Parathyroid adenoma (tissue), 2 donors: ENCODE results near the gene UNG.
A peak's percentile ranks its signal among the peaks of the same experiment; 100 is the strongest.

ENCODE experiments used
- H2AFZ ChIP-seq: fragments of 300-600 bp; sonication (generic); one replicate; pipeline ENCODE4 v1.7.0; 2017; ENCODE audit warnings: antibody characterized with exemption, mild to moderate bottlenecking
- H3K27ac ChIP-seq: fragments of 300-600 bp; sonication (generic); one replicate; pipeline ENCODE4 v1.7.0; 2017
- H3K27me3 ChIP-seq: fragments of 300-600 bp; sonication (generic); one replicate; pipeline ENCODE4 v1.7.0; 2017; ENCODE audit warnings: low read length; ENCODE audit not compliant: control insufficient read depth, insufficient read depth
- H3K36me3 ChIP-seq: fragments of 300-600 bp; sonication (generic); one replicate; pipeline ENCODE4 v1.7.0; 2017; ENCODE audit warnings: low read length; ENCODE audit not compliant: control insufficient read depth, insufficient read depth
- H3K4me1 ChIP-seq: fragments of 300-600 bp; sonication (generic); one replicate; pipeline ENCODE4 v1.7.0; 2017; ENCODE audit warnings: control low read depth
- H3K4me2 ChIP-seq: fragments of 300-600 bp; sonication (generic); one replicate; pipeline ENCODE4 v1.7.0; 2017; ENCODE audit warnings: low read length
- H3K4me3 ChIP-seq: fragments of 300-600 bp; sonication (generic); one replicate; pipeline ENCODE4 v1.7.0; 2017; ENCODE audit warnings: low read depth, low read length
- H3K79me2 ChIP-seq: fragments of 300-600 bp; sonication (generic); one replicate; pipeline ENCODE4 v1.7.0; 2017; ENCODE audit warnings: control low read depth
- H3K9ac ChIP-seq: fragments of 300-600 bp; sonication (generic); one replicate; pipeline ENCODE4 v1.7.0; 2017; ENCODE audit warnings: mild to moderate bottlenecking
- H3K9me3 ChIP-seq: fragments of 300-600 bp; sonication (generic); one replicate; pipeline ENCODE4 v1.7.0; 2017; ENCODE audit warnings: low read length; ENCODE audit not compliant: control insufficient read depth
- TF ChIP-seq, protein P1 (sequence below): fragments of 300-600 bp; sonication (generic); IDR thresholded peaks from one replicate; pipeline ENCODE4 v1.7.0; 2017; ENCODE audit warnings: antibody characterized with exemption, mild to moderate bottlenecking
- donor health status: primary hyperparathyroidism.

The UNG gene

DNA sequence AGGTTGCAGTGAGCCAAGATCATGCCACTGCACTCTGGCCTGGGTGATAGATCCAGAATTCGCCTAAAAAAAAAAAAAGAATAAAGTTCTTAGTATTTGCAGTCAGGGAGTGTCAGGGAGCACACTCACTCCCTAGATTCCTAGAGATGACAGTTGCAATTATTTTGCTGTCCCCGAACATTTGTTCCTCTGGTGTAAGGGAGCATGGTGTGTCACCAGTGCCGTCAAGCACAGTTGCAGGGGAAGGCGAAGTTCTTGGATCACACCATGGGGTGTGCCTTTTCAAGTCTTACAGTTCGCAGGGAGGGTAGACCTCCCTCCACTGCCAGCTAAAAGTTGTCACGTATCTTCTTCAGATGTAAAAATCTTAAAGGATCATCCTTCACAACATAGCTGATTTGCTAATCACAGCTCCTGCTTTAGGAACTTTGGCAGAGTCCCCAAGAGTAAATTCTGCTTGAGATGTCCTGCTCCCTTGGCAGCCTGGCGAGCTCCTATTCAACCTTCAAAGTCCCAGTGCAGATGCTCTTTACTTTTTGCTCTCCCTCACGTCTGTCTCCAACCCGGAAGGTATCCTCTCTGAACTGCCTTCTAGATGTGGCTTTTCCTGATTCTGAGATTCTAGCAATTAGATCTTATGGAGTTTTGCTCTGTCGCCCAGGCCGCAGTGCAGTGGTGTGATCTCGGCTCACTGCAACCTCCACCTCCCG, 30.3 kb downstream of the UNG start:
- Histone ChIP-seq H3K4me2 (no peak overlapping the region), H3K4me1 (peaks cover 38% of the 10 kb centered on the region), H3K27ac (no peak overlapping the region)

DNA sequence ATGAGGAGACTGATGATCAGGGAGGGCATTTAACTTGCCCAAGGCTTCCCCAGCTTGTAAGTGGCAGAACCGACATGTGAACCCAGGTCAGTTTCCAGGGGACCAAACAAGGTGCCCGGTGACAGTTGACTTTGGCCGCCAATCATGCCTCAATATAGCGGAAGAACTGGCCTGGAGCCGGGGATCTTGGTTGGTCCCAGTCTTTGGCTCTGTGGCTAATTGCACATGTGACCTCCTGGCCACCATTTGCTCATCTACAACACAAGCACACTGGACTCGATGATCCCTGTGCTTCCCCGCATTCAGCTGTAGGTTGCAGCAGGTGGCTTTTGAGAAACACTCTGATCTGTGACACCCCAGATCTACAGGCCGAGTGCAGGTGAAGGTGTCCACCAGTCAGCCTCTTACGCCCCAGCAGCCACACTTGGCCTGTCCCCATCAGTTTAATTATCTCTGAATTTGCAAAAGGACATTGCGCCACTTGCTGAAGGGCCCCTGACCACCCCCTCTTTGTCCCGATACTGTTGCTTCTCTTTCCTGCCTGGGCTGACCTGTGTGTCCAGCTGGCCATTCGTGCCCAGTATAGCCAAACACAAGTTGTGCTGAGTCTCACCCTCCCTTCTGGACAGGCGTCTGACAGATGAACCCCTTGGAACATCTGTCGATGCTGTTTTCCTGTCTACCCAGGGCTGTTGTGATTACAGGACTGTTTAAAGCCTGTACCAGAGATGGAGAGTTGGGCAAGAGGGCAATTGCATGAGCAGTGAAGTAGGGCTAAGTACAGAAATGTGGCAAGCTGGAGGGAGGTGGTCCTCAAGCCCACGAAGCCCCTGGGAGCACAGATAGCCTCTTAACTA, 33.1 kb downstream of the UNG start:
- peak overlapping the region; percentile 83 for H3K27ac ChIP-seq

More for the DNA sequence above, 30.3 kb downstream of the UNG start:
- H3K36me3 ChIP-seq, result no peaks in the 10 kb centered on the region
- TF ChIP-seq, protein P1, sequence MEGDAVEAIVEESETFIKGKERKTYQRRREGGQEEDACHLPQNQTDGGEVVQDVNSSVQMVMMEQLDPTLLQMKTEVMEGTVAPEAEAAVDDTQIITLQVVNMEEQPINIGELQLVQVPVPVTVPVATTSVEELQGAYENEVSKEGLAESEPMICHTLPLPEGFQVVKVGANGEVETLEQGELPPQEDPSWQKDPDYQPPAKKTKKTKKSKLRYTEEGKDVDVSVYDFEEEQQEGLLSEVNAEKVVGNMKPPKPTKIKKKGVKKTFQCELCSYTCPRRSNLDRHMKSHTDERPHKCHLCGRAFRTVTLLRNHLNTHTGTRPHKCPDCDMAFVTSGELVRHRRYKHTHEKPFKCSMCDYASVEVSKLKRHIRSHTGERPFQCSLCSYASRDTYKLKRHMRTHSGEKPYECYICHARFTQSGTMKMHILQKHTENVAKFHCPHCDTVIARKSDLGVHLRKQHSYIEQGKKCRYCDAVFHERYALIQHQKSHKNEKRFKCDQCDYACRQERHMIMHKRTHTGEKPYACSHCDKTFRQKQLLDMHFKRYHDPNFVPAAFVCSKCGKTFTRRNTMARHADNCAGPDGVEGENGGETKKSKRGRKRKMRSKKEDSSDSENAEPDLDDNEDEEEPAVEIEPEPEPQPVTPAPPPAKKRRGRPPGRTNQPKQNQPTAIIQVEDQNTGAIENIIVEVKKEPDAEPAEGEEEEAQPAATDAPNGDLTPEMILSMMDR, result no peak
- no peaks in the 10 kb centered on the region for H3K27me3 ChIP-seq
- H2AFZ ChIP-seq, result no peak overlapping the region
- peaks cover 13% of the 10 kb centered on the region for H3K79me2 ChIP-seq
- no peak overlapping the region for H3K4me3 ChIP-seq
- H3K9me3 ChIP-seq, result no peaks in the 10 kb centered on the region
- H3K9ac ChIP-seq, result no peak overlapping the region

DNA sequence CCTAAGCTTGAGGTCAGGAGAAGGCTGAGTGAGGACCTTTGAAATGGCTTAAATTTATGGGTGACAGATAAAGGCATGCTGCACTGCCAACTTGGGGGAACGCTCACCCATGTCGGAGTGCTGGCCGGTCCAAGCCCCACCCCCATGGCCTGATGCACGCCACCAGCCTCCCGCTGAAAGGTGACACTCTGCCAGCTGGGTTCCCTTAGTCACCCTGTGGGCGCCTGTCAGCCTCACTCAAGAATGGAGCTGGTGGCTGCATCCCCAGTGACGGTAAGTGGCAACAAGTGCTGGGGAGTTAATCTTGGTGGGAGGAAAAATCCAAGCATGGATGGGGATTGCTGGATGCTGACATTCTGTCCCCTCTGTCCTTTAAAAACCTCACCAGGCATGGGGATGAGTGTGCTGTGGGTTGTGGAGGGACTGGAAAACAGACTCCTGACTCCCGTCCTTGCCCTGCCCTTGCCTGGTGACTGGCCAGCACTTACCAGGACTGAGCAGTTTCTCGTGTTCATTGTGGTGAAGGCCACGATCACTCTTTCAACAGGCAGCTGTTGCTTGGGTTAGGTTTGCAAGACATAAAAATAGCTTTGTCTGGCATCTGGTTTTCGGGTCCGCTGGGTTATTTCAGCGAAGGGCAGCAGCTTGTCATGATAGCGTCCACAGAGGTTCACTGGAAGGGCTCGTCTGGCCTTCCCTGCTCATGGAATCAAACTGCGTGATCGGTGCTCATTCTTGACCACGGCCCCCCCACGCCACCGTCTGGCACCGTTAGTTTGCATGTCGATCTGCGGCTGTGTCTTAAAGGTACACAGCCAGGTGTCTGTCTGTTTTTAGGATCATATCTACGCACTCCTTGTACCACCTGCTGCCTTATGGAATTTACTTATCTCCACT, 34.0 kb downstream of the UNG start:
- H3K4me3 ChIP-seq, result peak overlapping the region; percentile 51
- H3K27me3 ChIP-seq, result no peaks in the 10 kb centered on the region
- peaks cover 34% of the 10 kb centered on the region for H3K4me1 ChIP-seq
- peaks cover 7% of the 10 kb centered on the region for H3K79me2 ChIP-seq
- H3K27ac ChIP-seq, result peak overlapping the region; percentile 83
- peak overlapping the region; percentile 51 for H2AFZ ChIP-seq
- H3K9me3 ChIP-seq, result no peaks in the 10 kb centered on the region
- H3K4me2 ChIP-seq, result peak overlapping the region; percentile 79
- TF ChIP-seq, protein P1, result no peak
- no peaks in the 10 kb centered on the region for H3K36me3 ChIP-seq
- H3K9ac ChIP-seq, result no peak overlapping the region

More for the DNA sequence above, 33.1 kb downstream of the UNG start:
- peak overlapping the region; percentile 79 for H3K4me2 ChIP-seq
- H3K36me3 ChIP-seq, result no peaks in the 10 kb centered on the region
- no peak overlapping the region for H3K9ac ChIP-seq
- H3K4me3 ChIP-seq, result peak overlapping the region; percentile 51
- peaks cover 4% of the 10 kb centered on the region for H3K79me2 ChIP-seq
- no peaks in the 10 kb centered on the region for H3K9me3 ChIP-seq
- peak overlapping the region; percentile 51 for H2AFZ ChIP-seq
- TF ChIP-seq, protein P1, result no peak
- H3K4me1 ChIP-seq, result peaks cover 42% of the 10 kb centered on the region
- no peaks in the 10 kb centered on the region for H3K27me3 ChIP-seq

DNA sequence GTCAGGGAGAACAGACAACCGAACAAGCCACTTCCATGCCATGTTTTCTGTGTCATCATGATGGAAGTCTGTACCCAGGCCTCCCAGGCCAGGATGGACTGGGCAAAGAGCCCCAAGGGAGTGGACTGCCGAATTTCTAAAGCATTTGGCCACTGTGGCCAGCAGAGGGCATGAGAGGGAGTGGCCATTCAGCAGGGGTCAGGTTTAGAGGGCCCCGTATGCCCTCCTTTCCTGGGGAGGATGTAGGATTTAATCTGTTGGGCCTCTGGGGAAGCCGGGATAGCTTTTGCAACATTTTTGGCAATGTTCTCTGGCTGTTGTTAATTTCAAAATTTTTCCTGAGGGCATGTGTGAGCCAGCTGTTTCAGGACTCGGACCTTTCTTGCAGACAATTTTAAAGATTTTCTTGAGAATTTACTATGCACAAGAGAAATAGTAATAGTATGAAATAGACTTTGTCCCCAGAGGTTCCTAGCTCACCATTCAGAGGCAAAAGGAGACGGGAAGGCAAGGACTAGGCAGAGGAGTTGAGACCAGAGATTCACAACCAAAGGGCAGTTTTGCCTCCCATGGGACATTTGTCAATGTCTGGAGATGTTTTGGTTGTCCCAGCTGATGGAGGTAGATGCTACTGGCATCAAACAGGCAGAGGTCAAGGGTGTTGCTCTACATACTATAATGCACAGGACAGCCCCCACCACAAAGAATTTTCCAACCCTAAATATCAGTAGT, 37.0 kb downstream of the UNG start:
- Histone ChIP-seq H3K27ac (no peak overlapping the region), H3K79me2 (peaks cover 29% of the 10 kb centered on the region), H3K4me2 (no peak overlapping the region), H3K4me3 (no peak overlapping the region), H3K9me3 (no peaks in the 10 kb centered on the region), H3K9ac (no peak overlapping the region), H2AFZ (no peak overlapping the region), H3K36me3 (no peaks in the 10 kb centered on the region), H3K27me3 (no peaks in the 10 kb centered on the region), H3K4me1 (peaks cover 28% of the 10 kb centered on the region)
- TF ChIP-seq, protein P1, result peak; percentile 83
